Stomach (tissue), 9 donors: ENCODE results near the gene DDIAS. TPM values are rescaled to one million over a fixed set of nuclear protein-coding genes. Genes with fewer than 3 reads are reported as not detected.
"Not testable (repeated sequence)": the region's sequence is repeated elsewhere in the genome, so short reads cannot be mapped to it uniquely, and the experiment has no call there.

ENCODE experiments used
- DNase-seq, 2 donors: peaks; one replicate each; pipeline versions ENCODE4 v3.0.0 to v3.0.0-alpha.2; 2013 to 2019
- H3K27ac ChIP-seq, 5 donors: fragments of 200-600 bp in 4 of 5; sonication (generic) in 4 of 5; one replicate each; pipeline ENCODE4 v1.5.1; 2013 to 2019; ENCODE audit warnings: mild to moderate bottlenecking in 1 of 5, moderate library complexity in 1 of 5
- H3K27me3 ChIP-seq, 3 donors: fragments of 200-600 bp; sonication (generic); one replicate each; pipeline ENCODE4 v1.5.1; 2017 to 2019; ENCODE audit warnings: mixed run types in 1 of 3
- H3K36me3 ChIP-seq, 4 donors: fragments of 200-600 bp; sonication (generic); 1 replicate in 3 of 4; 2 replicates in 1 of 4; pipeline ENCODE4 v1.5.1; 2016 to 2019
- H3K4me1 ChIP-seq, 4 donors: fragments of 200-600 bp; sonication (generic); one replicate each; pipeline ENCODE4 v1.5.1; 2016 to 2019
- H3K4me3 ChIP-seq, 4 donors: fragments of 200-600 bp; sonication (generic) in 3 of 4; one replicate each; pipeline ENCODE4 v1.5.1; 2016 to 2019; ENCODE audit warnings: mild to moderate bottlenecking in 1 of 4
- H3K9me3 ChIP-seq, 4 donors: fragments of 200-600 bp; sonication (generic); one replicate each; pipeline ENCODE4 v1.5.1; 2016 to 2019
- CTCF ChIP-seq, 7 experiments: fragments of 450-650 bp in 4 of 7; fragments of 200-600 bp in 3 of 7; sonication (generic) in 3 of 7; IDR thresholded peaks; one replicate each; pipeline ENCODE4 v1.5.1; 2016 to 2019; ENCODE audit warnings: antibody characterized with exemption in 7 of 7, control low read depth in 2 of 7, mild to moderate bottlenecking in 1 of 7
- EP300 ChIP-seq: sonication (generic); formaldehyde crosslinking; IDR thresholded peaks from one replicate; pipeline ENCODE4 v1.6.1; 2017; ENCODE audit warnings: antibody characterized with exemption
- POLR2A ChIP-seq, 4 donors: fragments of 450-650 bp; IDR thresholded peaks; one replicate each; pipeline ENCODE4 v1.6.1; 2016; ENCODE audit warnings: antibody characterized with exemption in 4 of 4, control low read depth in 2 of 4, mild to moderate bottlenecking in 1 of 4, moderate library complexity in 1 of 4
- POLR2AphosphoS5 ChIP-seq, 3 donors: sonication (generic); formaldehyde crosslinking; IDR thresholded peaks; one replicate each; pipeline ENCODE4 v1.6.1; 2016; ENCODE audit warnings: antibody characterized with exemption in 3 of 3
- WGBS, 5 donors: extraction: QIAGEN DNeasy Blood & Tissue Kit in 3 of 5; methylation state at CpG; one replicate each; pipeline versions ENCODE4 v1.1.5 to v1.1.7; 2013 to 2018; 5-methylcytosine and 5-hydroxymethylcytosine counted together
- intact Hi-C: fragments of 100-400 bp; cut with DNase I; formaldehyde crosslinking; loops from one replicate; pipeline ENCODE4 v1.15.1; 2023; ENCODE audit warnings: low total_unique reads
- polyA plus RNA-seq, 3 donors: library from polyadenylated mRNA; stranded (reverse); fragments of 200-250 nt; gene quantifications; one replicate each; pipeline ENCODE4 v1.2.3, GENCODE V29; 2013
- total RNA-seq, 5 donors: library from RNA; depleted of rRNA; stranded (reverse); fragments of >200 nt; gene quantifications; one replicate each; pipeline versions ENCODE4 v1.1.0 to v1.2.3, GENCODE V29; 2014 to 2016
- donor health status: healthy with polysubstance abuse.
- donor health status: Bipolar disorder and iron deficiency.
- donor health status: healthy.

Gene DDIAS
- total and polyA plus RNA-seq, 8 donors = 0.31 to 2.6 (median 1.6) TPM; not detected in 3

GRCh38 chr11:82906931-82907330 is 5.4 kb downstream of the DDIAS start:
- intact Hi-C loops = loop anchor here (5.0 kb wide), 1 partner anchor 345 kb away; no protein-coding TSS in a partner anchor
- DNase-seq = no peak
- Histone ChIP-seq H3K27me3 (no peaks in the 10 kb centered on the region), H3K4me1 (peaks cover under 1 to 6% (median 2%) of the 10 kb centered on the region in 4 donors), H3K27ac (no peak overlapping the region), H3K36me3 (no peaks in the 10 kb centered on the region), H3K4me3 (no peak overlapping the region), H3K9me3 (no peaks in the 10 kb centered on the region)
- no peak for TF ChIP-seq POLR2AphosphoS5 (IDR thresholded peaks at IDR 0.05)
- TF ChIP-seq EP300 = no peak
- no peak for TF ChIP-seq CTCF (IDR thresholded peaks at IDR 0.05)
- no peak for TF ChIP-seq POLR2A (IDR thresholded peaks at IDR 0.05)
- 51 to 64% (median 60%) methylated on average over 2 of the region's 2 CpGs for WGBS, 5 donors

GRCh38 chr11:82907371-82907770 is 5.8 kb downstream of the DDIAS start:
- H3K27ac ChIP-seq = no peak overlapping the region
- intact Hi-C loops = loop anchor here (5.0 kb wide), 1 partner anchor 345 kb away; no protein-coding TSS in a partner anchor
- WGBS, 5 donors = 88 to 96% (median 95%) methylated on average over 5 of the region's 5 CpGs
- H3K9me3 ChIP-seq = no peaks in the 10 kb centered on the region
- DNase-seq = no peak
- TF ChIP-seq EP300 = no peak
- TF ChIP-seq CTCF (IDR thresholded peaks at IDR 0.05) = no peak
- no peak for TF ChIP-seq POLR2A (IDR thresholded peaks at IDR 0.05)
- TF ChIP-seq POLR2AphosphoS5 (IDR thresholded peaks at IDR 0.05) = no peak
- no peaks in the 10 kb centered on the region for H3K27me3 ChIP-seq
- no peak overlapping the region for H3K4me3 ChIP-seq
- no peaks in the 10 kb centered on the region for H3K36me3 ChIP-seq
- peaks cover 0 to 1% (median 0%) of the 10 kb centered on the region in 4 donors for H3K4me1 ChIP-seq

- TF ChIP-seq POLR2AphosphoS5 (IDR thresholded peaks at IDR 0.05) (no peak), EP300 (no peak), CTCF (IDR thresholded peaks at IDR 0.05) (no peak), POLR2A (IDR thresholded peaks at IDR 0.05) (no peak)
- Histone ChIP-seq H3K27me3 (no peaks in the 10 kb centered on the region), H3K36me3 (no peaks in the 10 kb centered on the region), H3K9me3 (no peaks in the 10 kb centered on the region), H3K27ac (no peak overlapping the region), H3K4me1 (no peaks in the 10 kb centered on the region), H3K4me3 (no peak overlapping the region)
- intact Hi-C loops = loop anchor here (5.0 kb wide), 1 partner anchor 344 kb away; no protein-coding TSS in a partner anchor
- no peak for DNase-seq
Measured at GRCh38 chr11:82908311-82908710, 6.8 kb downstream of the DDIAS start.

- Histone ChIP-seq H3K27me3 (no peaks in the 10 kb centered on the region), H3K4me1 (no peaks in the 10 kb centered on the region), H3K36me3 (no peaks in the 10 kb centered on the region), H3K27ac (no peak overlapping the region), H3K4me3 (no peak overlapping the region), H3K9me3 (no peaks in the 10 kb centered on the region)
- 57 to 74% (median 67%) methylated on average over 7 of the region's 7 CpGs for WGBS, 5 donors
- DNase-seq = no peak
- intact Hi-C loops = loop anchor here (5.0 kb wide), 1 partner anchor 343 kb away; no protein-coding TSS in a partner anchor
- TF ChIP-seq POLR2AphosphoS5 (IDR thresholded peaks at IDR 0.05) = no peak
- TF ChIP-seq POLR2A (IDR thresholded peaks at IDR 0.05) = no peak
- no peak for TF ChIP-seq EP300
- TF ChIP-seq CTCF (IDR thresholded peaks at IDR 0.05) = no peak
Measured at GRCh38 chr11:82909015-82909640, 7.6 kb downstream of the DDIAS start.

GRCh38 chr11:82919786-82920185 is 18.2 kb downstream of the DDIAS start:
- H3K27me3 ChIP-seq, intact Hi-C loops, H3K4me3 ChIP-seq, H3K36me3 ChIP-seq, H3K9me3 ChIP-seq, DNase-seq, H3K4me1 ChIP-seq: not testable (repeated sequence)
- H3K27ac ChIP-seq = peak overlapping the region in 1 of 5 donors; percentile 44
- WGBS, 5 donors = 95 to 97% (median 96%) methylated on average over 10 of the region's 10 CpGs

- H3K27me3 ChIP-seq, intact Hi-C loops, H3K9me3 ChIP-seq, H3K4me3 ChIP-seq, H3K4me1 ChIP-seq, DNase-seq, H3K36me3 ChIP-seq: not testable (repeated sequence)
- peak overlapping the region in 1 of 5 donors; percentile 44 for H3K27ac ChIP-seq
- WGBS, 5 donors = 32 to 45% (median 43%) methylated on average over 3 of the region's 3 CpGs
Measured at GRCh38 chr11:82920227-82920626, 18.7 kb downstream of the DDIAS start.

GRCh38 chr11:82922396-82923173 is 21.0 kb downstream of the DDIAS start:
- H3K4me3 ChIP-seq, H3K36me3 ChIP-seq, H3K4me1 ChIP-seq, DNase-seq, H3K27ac ChIP-seq, H3K27me3 ChIP-seq, H3K9me3 ChIP-seq, intact Hi-C loops: not testable (repeated sequence)
- 78 to 89% (median 85%) methylated on average over 7 to 8 of the region's 8 CpGs for WGBS, 5 donors
